Neural cell (in vitro differentiated cells): ENCODE data around the gene GSN.

Experiments used
- EP300 ChIP-seq: fragments of 450-650 bp; conservative IDR thresholded peaks from 2 replicates; pipeline ENCODE4 v1.6.1; 2014; ENCODE audit warnings: antibody characterized with exemption, mild to moderate bottlenecking, moderate library complexity; ENCODE audit not compliant: poor library complexity, severe bottlenecking
- MXI1 ChIP-seq: fragments of 450-650 bp; conservative IDR thresholded peaks from 2 replicates; pipeline ENCODE4 v1.6.1; 2014; ENCODE audit warnings: antibody characterized with exemption, mild to moderate bottlenecking; ENCODE audit not compliant: poor library complexity, severe bottlenecking
- POLR2AphosphoS5 ChIP-seq: IDR thresholded peaks from 2 replicates; pipeline ENCODE4 v1.6.1; 2012
- RAD21 ChIP-seq: fragments of 450-650 bp; conservative IDR thresholded peaks from 2 replicates; pipeline ENCODE4 v1.6.1; 2014; ENCODE audit warnings: antibody characterized with exemption, mild to moderate bottlenecking, moderate library complexity
- SMC3 ChIP-seq: fragments of 450-650 bp; conservative IDR thresholded peaks from 2 replicates; pipeline ENCODE4 v1.6.1; 2014; ENCODE audit warnings: antibody characterized with exemption, mild to moderate bottlenecking, moderate library complexity; ENCODE audit not compliant: poor library complexity
- TAF1 ChIP-seq: IDR thresholded peaks from 2 replicates; pipeline ENCODE4 v1.6.1; 2012; ENCODE audit warnings: low read depth
- TF ChIP-seq, protein P1 (sequence below): fragments of 450-650 bp; IDR thresholded peaks from 2 replicates; pipeline ENCODE4 v1.5.1; 2014; ENCODE audit warnings: antibody characterized with exemption, mild to moderate bottlenecking, moderate library complexity; ENCODE audit not compliant: poor library complexity, severe bottlenecking

GRCh38 chr9:121253821-121254501, 14.0 kb upstream of the GSN start:
- TF ChIP-seq, protein P1, sequence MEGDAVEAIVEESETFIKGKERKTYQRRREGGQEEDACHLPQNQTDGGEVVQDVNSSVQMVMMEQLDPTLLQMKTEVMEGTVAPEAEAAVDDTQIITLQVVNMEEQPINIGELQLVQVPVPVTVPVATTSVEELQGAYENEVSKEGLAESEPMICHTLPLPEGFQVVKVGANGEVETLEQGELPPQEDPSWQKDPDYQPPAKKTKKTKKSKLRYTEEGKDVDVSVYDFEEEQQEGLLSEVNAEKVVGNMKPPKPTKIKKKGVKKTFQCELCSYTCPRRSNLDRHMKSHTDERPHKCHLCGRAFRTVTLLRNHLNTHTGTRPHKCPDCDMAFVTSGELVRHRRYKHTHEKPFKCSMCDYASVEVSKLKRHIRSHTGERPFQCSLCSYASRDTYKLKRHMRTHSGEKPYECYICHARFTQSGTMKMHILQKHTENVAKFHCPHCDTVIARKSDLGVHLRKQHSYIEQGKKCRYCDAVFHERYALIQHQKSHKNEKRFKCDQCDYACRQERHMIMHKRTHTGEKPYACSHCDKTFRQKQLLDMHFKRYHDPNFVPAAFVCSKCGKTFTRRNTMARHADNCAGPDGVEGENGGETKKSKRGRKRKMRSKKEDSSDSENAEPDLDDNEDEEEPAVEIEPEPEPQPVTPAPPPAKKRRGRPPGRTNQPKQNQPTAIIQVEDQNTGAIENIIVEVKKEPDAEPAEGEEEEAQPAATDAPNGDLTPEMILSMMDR = no peak
- no peak for TF ChIP-seq EP300
- no peak for TF ChIP-seq MXI1
- TF ChIP-seq RAD21 = no peak
- TF ChIP-seq POLR2AphosphoS5 = no peak
- no peak for TF ChIP-seq SMC3
- no peak for TF ChIP-seq TAF1
